Pericardium fibroblast (primary cell): ENCODE measurements around the gene SCP2D1. TPM values are rescaled to one million over a fixed set of nuclear protein-coding genes. Genes with fewer than 3 reads are reported as not detected.

Source experiments
- total RNA-seq: library from RNA; depleted of rRNA; stranded (reverse); fragments of >200 nt; gene quantifications from 2 replicates; pipeline ENCODE4 v1.2.3, GENCODE V29; 2015

Gene SCP2D1
- total RNA-seq = not detected in 2 replicates

GRCh38 chr20:18813483-18813882, at the start of gene SCP2D1:
Gene SCP2D1 (plus strand): TSS chr20:18813783. CDS start chr20:18813816, 33 bp downstream.

Other genes with a start within 250 kb of the SCP2D1 start
- gene SMIM26, start 246.4 kb upstream of the SCP2D1 start, total RNA-seq = 87.6 and 161 TPM in 2 replicates
- 56.0 and 73.3 TPM in 2 replicates for gene DTD1, start 225.7 kb upstream of the SCP2D1 start, total RNA-seq